MM.1S (cell line): ENCODE results near the gene RAC3.
A peak's percentile ranks its signal among the peaks of the same experiment; 100 is the strongest.

Source experiments
- DNase-seq: peaks from one replicate; pipeline ENCODE4 v3.0.0-alpha.2; 2015
- H2AFZ ChIP-seq: fragments of 300-600 bp; sonication (generic); 2 replicates; pipeline ENCODE4 v1.6.0; 2016; ENCODE audit warnings: antibody characterized with exemption, low read length
- H3F3A ChIP-seq: fragments of 300-600 bp; sonication (generic); 2 replicates; pipeline ENCODE4 v1.6.1; 2016; ENCODE audit warnings: mild to moderate bottlenecking, antibody characterized with exemption, low read length, moderate library complexity, mixed read lengths; ENCODE audit not compliant: insufficient read depth
- H3K27ac ChIP-seq: fragments of 300-600 bp; sonication (generic); 2 replicates; pipeline ENCODE4 v1.5.1; 2016; ENCODE audit warnings: mild to moderate bottlenecking, low read length
- H3K27me3 ChIP-seq: fragments of 300-600 bp; sonication (generic); replicated peaks from 2 replicates; pipeline ENCODE4 v1.6.0; 2016; ENCODE audit warnings: low read length; ENCODE audit not compliant: insufficient read depth
- H3K36me3 ChIP-seq: fragments of 300-600 bp; sonication (generic); replicated peaks from 2 replicates; pipeline ENCODE4 v1.6.1; 2016; ENCODE audit warnings: mild to moderate bottlenecking, low read length, mixed read lengths; ENCODE audit not compliant: insufficient read depth
- H3K4me1 ChIP-seq: fragments of 300-600 bp; sonication (generic); 2 replicates; pipeline ENCODE4 v1.6.1; 2016; ENCODE audit warnings: low read length, mixed read lengths
- H3K4me2 ChIP-seq: fragments of 300-600 bp; sonication (generic); 2 replicates; pipeline ENCODE4 v1.6.0; 2016; ENCODE audit warnings: low read depth, low read length
- H3K4me3 ChIP-seq: fragments of 300-600 bp; sonication (generic); 2 replicates; pipeline ENCODE4 v1.5.1; 2016; ENCODE audit warnings: low read length, mixed read lengths
- H3K79me2 ChIP-seq: fragments of 300-600 bp; sonication (generic); 2 replicates; pipeline ENCODE4 v1.6.1; 2016; ENCODE audit warnings: mixed run types, low read length, mixed read lengths
- H3K9ac ChIP-seq: fragments of 300-600 bp; sonication (generic); 2 replicates; pipeline ENCODE4 v1.6.1; 2016; ENCODE audit warnings: low read length, mixed read lengths
- H3K9me2 ChIP-seq: fragments of 300-600 bp; sonication (generic); replicated peaks from 2 replicates; pipeline ENCODE4 v1.6.1; 2016; ENCODE audit warnings: mild to moderate bottlenecking, low read length, mixed read lengths; ENCODE audit not compliant: insufficient read depth
- H3K9me3 ChIP-seq: fragments of 300-600 bp; sonication (generic); replicated peaks from 2 replicates; pipeline ENCODE4 v1.6.1; 2016; ENCODE audit warnings: mild to moderate bottlenecking, low read length, mixed read lengths; ENCODE audit not compliant: insufficient read depth
- H4K20me1 ChIP-seq: fragments of 300-600 bp; sonication (generic); 2 replicates; pipeline ENCODE4 v1.6.1; 2016; ENCODE audit warnings: mild to moderate bottlenecking, low read length, moderate library complexity, mixed read lengths; ENCODE audit not compliant: insufficient read depth
- EZH2 ChIP-seq: fragments of 300-600 bp; sonication (generic); optimal IDR thresholded peaks from 2 replicates; pipeline ENCODE3; 2017; ENCODE audit warnings: low read depth, mild to moderate bottlenecking, antibody characterized with exemption, low read length, mixed read lengths
- EZH2phosphoT487 ChIP-seq: fragments of 300-600 bp; sonication (generic); IDR thresholded peaks from 2 replicates; pipeline ENCODE4 v1.6.1; 2018; ENCODE audit warnings: antibody characterized with exemption, low read length
- TF ChIP-seq, protein P1 (sequence below): fragments of 300-600 bp; sonication (generic); IDR thresholded peaks from 2 replicates; pipeline ENCODE4 v1.5.1; 2016; ENCODE audit warnings: antibody characterized with exemption, low read length, mixed read lengths

RAC3 gene

DNA sequence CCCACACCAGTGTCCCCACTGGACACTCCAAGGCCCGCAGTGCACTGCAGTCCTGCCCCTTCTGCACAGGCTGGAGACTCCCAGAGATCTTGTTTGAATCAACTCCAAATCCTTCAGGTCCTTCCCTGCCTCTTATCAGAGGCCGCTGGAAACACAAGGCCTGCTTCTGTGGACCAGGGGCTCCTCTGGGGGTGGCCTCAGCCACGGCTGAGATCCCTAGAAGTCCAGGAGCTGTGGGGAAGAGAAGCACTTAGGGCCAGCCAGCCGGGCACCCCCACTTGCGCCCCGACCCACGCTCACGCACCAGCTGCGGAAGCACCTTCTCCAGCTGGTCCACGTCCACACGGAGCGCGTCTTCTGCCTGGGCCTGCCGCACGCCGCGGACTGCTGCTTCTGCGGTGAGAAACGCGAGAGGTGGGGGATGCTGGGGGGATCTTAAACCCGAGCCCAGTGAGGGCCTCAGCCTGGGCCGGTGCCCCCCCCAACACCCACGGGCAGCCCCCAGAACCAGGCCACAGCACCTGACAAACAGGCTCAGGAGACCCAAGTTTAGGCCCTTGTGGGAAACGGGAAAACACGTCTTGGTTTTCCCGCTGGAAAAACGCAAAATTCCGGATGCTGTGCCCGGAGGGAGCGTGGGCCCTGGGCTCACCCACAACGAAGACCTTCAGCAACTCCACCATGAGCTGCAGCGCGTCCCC lies 12.3 kb upstream of the RAC3 start:
- no peaks in the 10 kb centered on the region for H3K9me2 ChIP-seq
- no peaks in the 10 kb centered on the region for H4K20me1 ChIP-seq
- TF ChIP-seq EZH2phosphoT487: no peak
- no peak for TF ChIP-seq EZH2
- TF ChIP-seq, protein P1, sequence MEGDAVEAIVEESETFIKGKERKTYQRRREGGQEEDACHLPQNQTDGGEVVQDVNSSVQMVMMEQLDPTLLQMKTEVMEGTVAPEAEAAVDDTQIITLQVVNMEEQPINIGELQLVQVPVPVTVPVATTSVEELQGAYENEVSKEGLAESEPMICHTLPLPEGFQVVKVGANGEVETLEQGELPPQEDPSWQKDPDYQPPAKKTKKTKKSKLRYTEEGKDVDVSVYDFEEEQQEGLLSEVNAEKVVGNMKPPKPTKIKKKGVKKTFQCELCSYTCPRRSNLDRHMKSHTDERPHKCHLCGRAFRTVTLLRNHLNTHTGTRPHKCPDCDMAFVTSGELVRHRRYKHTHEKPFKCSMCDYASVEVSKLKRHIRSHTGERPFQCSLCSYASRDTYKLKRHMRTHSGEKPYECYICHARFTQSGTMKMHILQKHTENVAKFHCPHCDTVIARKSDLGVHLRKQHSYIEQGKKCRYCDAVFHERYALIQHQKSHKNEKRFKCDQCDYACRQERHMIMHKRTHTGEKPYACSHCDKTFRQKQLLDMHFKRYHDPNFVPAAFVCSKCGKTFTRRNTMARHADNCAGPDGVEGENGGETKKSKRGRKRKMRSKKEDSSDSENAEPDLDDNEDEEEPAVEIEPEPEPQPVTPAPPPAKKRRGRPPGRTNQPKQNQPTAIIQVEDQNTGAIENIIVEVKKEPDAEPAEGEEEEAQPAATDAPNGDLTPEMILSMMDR: no peak

GRCh38 chr17:82019690-82020571 lies 11.5 kb upstream of the RAC3 start:
- no peak overlapping the region for H3K27ac ChIP-seq

More for the DNA sequence above, 12.3 kb upstream of the RAC3 start:
- Histone ChIP-seq H3K4me1 (peaks cover 6% of the 10 kb centered on the region), H3K4me2 (no peak overlapping the region), H3F3A (peaks cover 13% of the 10 kb centered on the region), H2AFZ (no peak overlapping the region), H3K9me3 (no peaks in the 10 kb centered on the region), H3K36me3 (no peaks in the 10 kb centered on the region), H3K27me3 (no peaks in the 10 kb centered on the region), H3K9ac (no peak overlapping the region), H3K27ac (no peak overlapping the region), H3K79me2 (peaks cover 33% of the 10 kb centered on the region), H3K4me3 (no peak overlapping the region)
- DNase-seq: no peak

GRCh38 chr17:82020572-82021106 lies 10.8 kb upstream of the RAC3 start:
- Histone ChIP-seq H4K20me1 (no peaks in the 10 kb centered on the region), H2AFZ (no peak overlapping the region), H3K9me3 (no peaks in the 10 kb centered on the region), H3K4me1 (peaks cover 9% of the 10 kb centered on the region), H3K9me2 (no peaks in the 10 kb centered on the region), H3K79me2 (peaks cover 39% of the 10 kb centered on the region), H3F3A (peaks cover 13% of the 10 kb centered on the region), H3K4me2 (no peak overlapping the region; the same call in 1 of the 2 replicates), H3K36me3 (no peaks in the 10 kb centered on the region), H3K27ac (no peak overlapping the region), H3K9ac (no peak overlapping the region), H3K27me3 (no peaks in the 10 kb centered on the region), H3K4me3 (no peak overlapping the region)
- TF ChIP-seq EZH2 (no peak), EZH2phosphoT487 (no peak)
- DNase-seq: no peak

More at GRCh38 chr17:82019690-82020571, 11.5 kb upstream of the RAC3 start:
- H2AFZ ChIP-seq: no peak overlapping the region
- TF ChIP-seq, protein P1: peak; percentile 77
- TF ChIP-seq EZH2phosphoT487: no peak
- no peaks in the 10 kb centered on the region for H3K27me3 ChIP-seq
- H4K20me1 ChIP-seq: no peaks in the 10 kb centered on the region
- no peaks in the 10 kb centered on the region for H3K9me3 ChIP-seq
- H3K9me2 ChIP-seq: no peaks in the 10 kb centered on the region
- H3K4me1 ChIP-seq: peaks cover 9% of the 10 kb centered on the region
- H3K79me2 ChIP-seq: peaks cover 39% of the 10 kb centered on the region
- peak; percentile 46 for DNase-seq
- no peak overlapping the region for H3K4me3 ChIP-seq
- no peak overlapping the region for H3K4me2 ChIP-seq
- no peaks in the 10 kb centered on the region for H3K36me3 ChIP-seq
- no peak overlapping the region for H3K9ac ChIP-seq
- H3F3A ChIP-seq: peaks cover 13% of the 10 kb centered on the region
